ENCODE measurements around the gene CIZ1. TPM values are rescaled to one million over a fixed set of nuclear protein-coding genes. Genes with fewer than 3 reads are reported as not detected.

CIZ1 gene
- total and polyA plus RNA-seq, 2 of the 13 experiments (the other 11 are each of a cell fraction or from before 2014, with no cell fraction given) = 30.6 to 50.3 TPM

DNA sequence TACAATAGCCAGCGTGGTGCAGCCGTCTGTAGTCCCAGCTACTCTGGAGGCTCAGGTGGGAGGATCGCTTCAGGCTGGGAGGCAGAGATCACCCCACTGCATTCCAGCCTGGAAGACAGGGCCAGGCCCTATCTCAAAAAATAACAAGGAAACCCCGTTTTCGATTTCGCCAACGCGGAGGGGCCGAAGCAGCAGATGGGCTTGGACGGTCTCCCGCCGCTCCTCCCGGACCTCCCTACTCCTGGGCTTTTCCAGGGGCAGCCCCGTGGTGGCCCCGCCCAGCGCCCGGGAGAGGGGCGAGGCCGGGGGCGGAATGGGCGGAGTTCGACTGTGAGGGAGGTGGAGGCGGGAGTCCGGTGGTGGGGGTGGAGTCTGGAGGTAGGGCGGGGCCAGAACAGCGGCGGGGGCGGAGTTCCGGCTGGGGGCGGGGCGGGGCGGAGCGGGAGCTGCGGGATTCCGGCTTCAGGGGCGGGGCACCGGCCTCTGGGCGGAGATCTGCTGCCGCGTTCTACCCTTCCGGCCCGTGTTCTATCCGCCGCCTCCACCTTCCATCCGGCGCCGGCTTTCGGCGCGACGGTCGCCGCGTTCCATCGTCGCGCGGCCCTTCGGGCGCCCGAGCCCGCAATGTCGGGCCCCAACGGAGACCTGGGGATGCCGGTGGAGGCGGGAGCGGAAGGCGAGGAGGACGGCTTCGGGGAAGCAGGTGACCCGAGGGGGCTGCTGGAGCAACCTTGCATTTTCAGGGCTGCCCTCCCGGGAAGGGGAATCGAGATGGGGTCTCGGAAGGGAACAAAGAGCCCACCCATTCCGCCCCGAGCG is 31.4 kb downstream of the CIZ1 start, which contains the start of gene BBLN (continued):
- TF ChIP-seq, protein P1, sequence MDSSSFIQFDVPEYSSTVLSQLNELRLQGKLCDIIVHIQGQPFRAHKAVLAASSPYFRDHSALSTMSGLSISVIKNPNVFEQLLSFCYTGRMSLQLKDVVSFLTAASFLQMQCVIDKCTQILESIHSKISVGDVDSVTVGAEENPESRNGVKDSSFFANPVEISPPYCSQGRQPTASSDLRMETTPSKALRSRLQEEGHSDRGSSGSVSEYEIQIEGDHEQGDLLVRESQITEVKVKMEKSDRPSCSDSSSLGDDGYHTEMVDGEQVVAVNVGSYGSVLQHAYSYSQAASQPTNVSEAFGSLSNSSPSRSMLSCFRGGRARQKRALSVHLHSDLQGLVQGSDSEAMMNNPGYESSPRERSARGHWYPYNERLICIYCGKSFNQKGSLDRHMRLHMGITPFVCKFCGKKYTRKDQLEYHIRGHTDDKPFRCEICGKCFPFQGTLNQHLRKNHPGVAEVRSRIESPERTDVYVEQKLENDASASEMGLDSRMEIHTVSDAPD (CRISPR knock-in tag; IDR thresholded peaks at IDR 0.05) = no peak
- TF ChIP-seq ZNF354B (CRISPR knock-in tag; IDR thresholded peaks at IDR 0.05) = no peak
- no peak for TF ChIP-seq DNMT1 (CRISPR knock-in tag; IDR thresholded peaks at IDR 0.05)
- TF ChIP-seq, protein P2, sequence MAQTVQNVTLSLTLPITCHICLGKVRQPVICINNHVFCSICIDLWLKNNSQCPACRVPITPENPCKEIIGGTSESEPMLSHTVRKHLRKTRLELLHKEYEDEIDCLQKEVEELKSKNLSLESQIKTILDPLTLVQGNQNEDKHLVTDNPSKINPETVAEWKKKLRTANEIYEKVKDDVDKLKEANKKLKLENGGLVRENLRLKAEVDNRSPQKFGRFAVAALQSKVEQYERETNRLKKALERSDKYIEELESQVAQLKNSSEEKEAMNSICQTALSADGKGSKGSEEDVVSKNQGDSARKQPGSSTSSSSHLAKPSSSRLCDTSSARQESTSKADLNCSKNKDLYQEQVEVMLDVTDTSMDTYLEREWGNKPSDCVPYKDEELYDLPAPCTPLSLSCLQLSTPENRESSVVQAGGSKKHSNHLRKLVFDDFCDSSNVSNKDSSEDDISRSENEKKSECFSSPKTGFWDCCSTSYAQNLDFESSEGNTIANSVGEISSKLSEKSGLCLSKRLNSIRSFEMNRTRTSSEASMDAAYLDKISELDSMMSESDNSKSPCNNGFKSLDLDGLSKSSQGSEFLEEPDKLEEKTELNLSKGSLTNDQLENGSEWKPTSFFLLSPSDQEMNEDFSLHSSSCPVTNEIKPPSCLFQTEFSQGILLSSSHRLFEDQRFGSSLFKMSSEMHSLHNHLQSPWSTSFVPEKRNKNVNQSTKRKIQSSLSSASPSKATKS (CRISPR knock-in tag; IDR thresholded peaks at IDR 0.05) = no peak
- TF ChIP-seq PHF5A (CRISPR knock-in tag; IDR thresholded peaks at IDR 0.05; ENCODE audit: low read depth, unreplicated experiment) = no peak
- TF ChIP-seq KMT2B (CRISPR knock-in tag; IDR thresholded peaks at IDR 0.05) = 0 out of 2 replicates have a peak, but pooled peaks have one; percentile 34
- no peak for TF ChIP-seq GATA4 (IDR thresholded peaks at IDR 0.05; ENCODE audit: borderline replicate concordance, low read depth)
- TF ChIP-seq TCF12 (IDR thresholded peaks at IDR 0.05) = no peak
- TF ChIP-seq TCF12 (CRISPR knock-in tag; IDR thresholded peaks at IDR 0.05) = no peak
- TF ChIP-seq ZBTB3 (CRISPR knock-in tag; IDR thresholded peaks at IDR 0.05; ENCODE audit: borderline replicate concordance, low read depth) = no peak
- no peak for TF ChIP-seq SOX5 (CRISPR knock-in tag; IDR thresholded peaks at IDR 0.05; ENCODE audit: borderline replicate concordance)
- TF ChIP-seq YEATS4 (CRISPR knock-in tag; IDR thresholded peaks at IDR 0.05; ENCODE audit: borderline replicate concordance) = peak; percentile 68; the same call in 1 of the 2 replicates
- no peak for TF ChIP-seq TBP (CRISPR knock-in tag; IDR thresholded peaks at IDR 0.05)
- TF ChIP-seq GABPA (IDR thresholded peaks at IDR 0.05; ENCODE audit: low read depth, low read length) = peak; percentile 58
- TF ChIP-seq GABPA (CRISPR knock-in tag; IDR thresholded peaks at IDR 0.05; ENCODE audit: low read depth) = peak; percentile 48
- TF ChIP-seq, protein P3, sequence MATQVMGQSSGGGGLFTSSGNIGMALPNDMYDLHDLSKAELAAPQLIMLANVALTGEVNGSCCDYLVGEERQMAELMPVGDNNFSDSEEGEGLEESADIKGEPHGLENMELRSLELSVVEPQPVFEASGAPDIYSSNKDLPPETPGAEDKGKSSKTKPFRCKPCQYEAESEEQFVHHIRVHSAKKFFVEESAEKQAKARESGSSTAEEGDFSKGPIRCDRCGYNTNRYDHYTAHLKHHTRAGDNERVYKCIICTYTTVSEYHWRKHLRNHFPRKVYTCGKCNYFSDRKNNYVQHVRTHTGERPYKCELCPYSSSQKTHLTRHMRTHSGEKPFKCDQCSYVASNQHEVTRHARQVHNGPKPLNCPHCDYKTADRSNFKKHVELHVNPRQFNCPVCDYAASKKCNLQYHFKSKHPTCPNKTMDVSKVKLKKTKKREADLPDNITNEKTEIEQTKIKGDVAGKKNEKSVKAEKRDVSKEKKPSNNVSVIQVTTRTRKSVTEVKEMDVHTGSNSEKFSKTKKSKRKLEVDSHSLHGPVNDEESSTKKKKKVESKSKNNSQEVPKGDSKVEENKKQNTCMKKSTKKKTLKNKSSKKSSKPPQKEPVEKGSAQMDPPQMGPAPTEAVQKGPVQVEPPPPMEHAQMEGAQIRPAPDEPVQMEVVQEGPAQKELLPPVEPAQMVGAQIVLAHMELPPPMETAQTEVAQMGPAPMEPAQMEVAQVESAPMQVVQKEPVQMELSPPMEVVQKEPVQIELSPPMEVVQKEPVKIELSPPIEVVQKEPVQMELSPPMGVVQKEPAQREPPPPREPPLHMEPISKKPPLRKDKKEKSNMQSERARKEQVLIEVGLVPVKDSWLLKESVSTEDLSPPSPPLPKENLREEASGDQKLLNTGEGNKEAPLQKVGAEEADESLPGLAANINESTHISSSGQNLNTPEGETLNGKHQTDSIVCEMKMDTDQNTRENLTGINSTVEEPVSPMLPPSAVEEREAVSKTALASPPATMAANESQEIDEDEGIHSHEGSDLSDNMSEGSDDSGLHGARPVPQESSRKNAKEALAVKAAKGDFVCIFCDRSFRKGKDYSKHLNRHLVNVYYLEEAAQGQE (IDR thresholded peaks at IDR 0.05; ENCODE audit: borderline replicate concordance in 1 of 2, low read depth in 1 of 2, low read length in 2 of 2) = no peak
- TF ChIP-seq NFIC (IDR thresholded peaks at IDR 0.05; ENCODE audit: low read length) = no peak
- TF ChIP-seq, protein P4, sequence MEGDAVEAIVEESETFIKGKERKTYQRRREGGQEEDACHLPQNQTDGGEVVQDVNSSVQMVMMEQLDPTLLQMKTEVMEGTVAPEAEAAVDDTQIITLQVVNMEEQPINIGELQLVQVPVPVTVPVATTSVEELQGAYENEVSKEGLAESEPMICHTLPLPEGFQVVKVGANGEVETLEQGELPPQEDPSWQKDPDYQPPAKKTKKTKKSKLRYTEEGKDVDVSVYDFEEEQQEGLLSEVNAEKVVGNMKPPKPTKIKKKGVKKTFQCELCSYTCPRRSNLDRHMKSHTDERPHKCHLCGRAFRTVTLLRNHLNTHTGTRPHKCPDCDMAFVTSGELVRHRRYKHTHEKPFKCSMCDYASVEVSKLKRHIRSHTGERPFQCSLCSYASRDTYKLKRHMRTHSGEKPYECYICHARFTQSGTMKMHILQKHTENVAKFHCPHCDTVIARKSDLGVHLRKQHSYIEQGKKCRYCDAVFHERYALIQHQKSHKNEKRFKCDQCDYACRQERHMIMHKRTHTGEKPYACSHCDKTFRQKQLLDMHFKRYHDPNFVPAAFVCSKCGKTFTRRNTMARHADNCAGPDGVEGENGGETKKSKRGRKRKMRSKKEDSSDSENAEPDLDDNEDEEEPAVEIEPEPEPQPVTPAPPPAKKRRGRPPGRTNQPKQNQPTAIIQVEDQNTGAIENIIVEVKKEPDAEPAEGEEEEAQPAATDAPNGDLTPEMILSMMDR (CRISPR knock-in tag; IDR thresholded peaks at IDR 0.05) = 0 out of 2 replicates have a peak, but pooled peaks have one; percentile 12
- TF ChIP-seq PHF21A (CRISPR knock-in tag; IDR thresholded peaks at IDR 0.05) = no peak
- no peak for TF ChIP-seq ZFP36L1 (CRISPR knock-in tag; IDR thresholded peaks at IDR 0.05)

Measured in HepG2 (cell line).